PC-3 (cell line): ENCODE results near the gene ZCCHC4. TPM values are rescaled to one million over a fixed set of nuclear protein-coding genes. Genes with fewer than 3 reads are reported as not detected.
"Not testable (repeated sequence)": the region's sequence is repeated elsewhere in the genome, so short reads cannot be mapped to it uniquely, and the experiment has no call there.

Source experiments
- ATAC-seq: fragments of 200-7000 bp; cut with Tn5 transposase; 2 replicates; pipeline ENCODE4 v1.9.1; 2020; ENCODE audit warnings: mild to moderate bottlenecking, moderate library complexity
- BruUV-seq: library from RNA; stranded (reverse); fragments of 400-500 nt; replicated peaks from 2 replicates; lab custom pipeline; 2021; lab: Mats Ljungman, UMichigan
- CTCF ChIA-PET: fragments of 300-600 bp; sonication (Branson Sonifier 250); formaldehyde crosslinking; loops from one replicate; lab custom pipeline; 2022; ENCODE audit warnings: antibody characterized with exemption; lab: Charles Lee
- POLR2A ChIA-PET: fragments of 300-600 bp; sonication (Branson Sonifier 250); formaldehyde crosslinking; loops from one replicate; lab custom pipeline; 2022; ENCODE audit warnings: antibody characterized with exemption; ENCODE audit not compliant: unreplicated experiment; lab: Charles Lee
- DNase-seq: peaks from one replicate; pipeline ENCODE4 v3.0.0-alpha.2; 2015
- H2AFZ ChIP-seq: fragments of 300-600 bp; sonication (generic); 2 replicates; pipeline ENCODE4 v1.6.0; 2016; ENCODE audit warnings: antibody characterized with exemption, low read length
- H3F3A ChIP-seq: fragments of 300-600 bp; sonication (generic); one replicate; pipeline ENCODE4 v1.6.0; 2017; ENCODE audit warnings: antibody characterized with exemption, low read length, control low read depth, mild to moderate bottlenecking; ENCODE audit not compliant: unreplicated experiment
- H3K27ac ChIP-seq: fragments of 300-600 bp; sonication (generic); 2 replicates; pipeline ENCODE4 v1.5.1; 2016; ENCODE audit warnings: mild to moderate bottlenecking, low read length
- H3K27me3 ChIP-seq: fragments of 300-600 bp; sonication (generic); 2 replicates; pipeline ENCODE4 v1.6.1; 2016; ENCODE audit warnings: low read length, mixed read lengths
- H3K36me3 ChIP-seq: fragments of 300-600 bp; sonication (generic); 2 replicates; pipeline ENCODE4 v1.6.1; 2016; ENCODE audit warnings: low read depth, mixed run types, low read length, mixed read lengths
- H3K4me1 ChIP-seq: fragments of 300-600 bp; sonication (generic); 2 replicates; pipeline ENCODE4 v1.5.1; 2016; ENCODE audit warnings: low read length; ENCODE audit not compliant: insufficient read depth
- H3K4me2 ChIP-seq: fragments of 300-600 bp; sonication (generic); 2 replicates; pipeline ENCODE4 v1.6.0; 2016; ENCODE audit warnings: low read length
- H3K4me3 ChIP-seq: fragments of 300-600 bp; sonication (generic); 2 replicates; pipeline ENCODE4 v1.5.1; 2016; ENCODE audit warnings: mild to moderate bottlenecking, low read length, mixed read lengths
- H3K79me2 ChIP-seq: fragments of 300-600 bp; sonication (generic); 2 replicates; pipeline ENCODE4 v1.6.1; 2017; ENCODE audit warnings: low read length, mixed read lengths
- H3K9ac ChIP-seq: fragments of 300-600 bp; sonication (generic); 2 replicates; pipeline ENCODE4 v1.6.0; 2016; ENCODE audit warnings: mild to moderate bottlenecking, low read length
- H3K9me2 ChIP-seq: fragments of 300-600 bp; sonication (generic); replicated peaks from 2 replicates; pipeline ENCODE4 v1.6.1; 2016; ENCODE audit warnings: mixed run types, low read length, mixed read lengths
- H3K9me3 ChIP-seq: fragments of 300-600 bp; sonication (generic); 2 replicates; pipeline ENCODE4 v1.6.1; 2016; ENCODE audit warnings: low read length, mixed read lengths
- H4K20me1 ChIP-seq: fragments of 300-600 bp; sonication (generic); 2 replicates; pipeline ENCODE4 v1.6.1; 2016; ENCODE audit warnings: low read length, mixed read lengths
- EZH2 ChIP-seq: fragments of 300-600 bp; sonication (generic); IDR thresholded peaks from one replicate; pipeline ENCODE4 v1.6.1; 2017; ENCODE audit warnings: antibody characterized with exemption, mild to moderate bottlenecking, low read length; ENCODE audit not compliant: unreplicated experiment
- EZH2phosphoT487 ChIP-seq: fragments of 300-600 bp; sonication (generic); IDR thresholded peaks from 2 replicates; pipeline ENCODE4 v1.6.1; 2018; ENCODE audit warnings: mild to moderate bottlenecking, antibody characterized with exemption, low read length, borderline replicate concordance
- intact Hi-C: fragments of 100-400 bp; cut with micrococcal nuclease; formaldehyde crosslinking; loops from 2 replicates; pipeline ENCODE4 v1.9.0; 2023
- total RNA-seq: library from RNA; depleted of rRNA; stranded (reverse); fragments of >200 nt; gene quantifications from 2 replicates; pipeline ENCODE4 v1.2.3, GENCODE V29; 2014
- TF ChIP-seq, protein P1 (sequence below): fragments of 300-600 bp; sonication (generic); conservative IDR thresholded peaks from 2 replicates; pipeline ENCODE4 v1.5.1; 2017; ENCODE audit warnings: antibody characterized with exemption, low read depth, mild to moderate bottlenecking, low read length

The ZCCHC4 gene
- total RNA-seq, 1 experiment from 2014 or later: 6.8 TPM

DNA sequence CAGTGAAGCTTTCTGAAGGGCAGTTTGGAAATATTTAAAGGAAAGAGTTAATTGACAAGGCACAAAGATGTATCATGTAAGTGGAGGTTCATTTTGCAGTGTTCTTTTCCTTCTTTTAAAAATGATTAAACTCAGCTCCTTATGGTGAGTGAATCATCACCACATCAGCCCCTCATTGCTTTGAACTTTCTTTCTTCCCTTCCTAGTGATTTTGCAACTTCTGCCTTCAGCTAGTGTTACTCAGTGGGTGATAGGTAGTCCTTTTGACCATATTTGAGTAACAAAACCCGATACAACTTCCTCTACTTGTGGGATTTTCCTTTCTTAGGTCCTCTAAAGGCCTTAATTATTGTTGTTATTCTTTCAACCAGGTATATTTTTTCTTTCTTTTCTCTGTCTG is 8.2 kb downstream of the ZCCHC4 start:
- intact Hi-C loops: no loop called here
- peak overlapping the region; percentile 46 for H3K4me3 ChIP-seq
- POLR2A ChIA-PET: interaction anchor here (0.6 kb wide), 1 partner anchor 9 kb away, joined by 6 read pairs; no protein-coding TSS in a partner anchor
- H3K27me3 ChIP-seq: no peaks in the 10 kb centered on the region
- no peaks in the 10 kb centered on the region for H3K9me2 ChIP-seq
- peak overlapping the region; percentile 11; the same call in 1 of the 2 replicates for H2AFZ ChIP-seq
- ATAC-seq (peak; percentile 73), DNase-seq (peak; percentile 80)
- no peaks in the 10 kb centered on the region for H4K20me1 ChIP-seq
- peak overlapping the region; percentile 50 for H3K4me2 ChIP-seq
- TF ChIP-seq, protein P1, sequence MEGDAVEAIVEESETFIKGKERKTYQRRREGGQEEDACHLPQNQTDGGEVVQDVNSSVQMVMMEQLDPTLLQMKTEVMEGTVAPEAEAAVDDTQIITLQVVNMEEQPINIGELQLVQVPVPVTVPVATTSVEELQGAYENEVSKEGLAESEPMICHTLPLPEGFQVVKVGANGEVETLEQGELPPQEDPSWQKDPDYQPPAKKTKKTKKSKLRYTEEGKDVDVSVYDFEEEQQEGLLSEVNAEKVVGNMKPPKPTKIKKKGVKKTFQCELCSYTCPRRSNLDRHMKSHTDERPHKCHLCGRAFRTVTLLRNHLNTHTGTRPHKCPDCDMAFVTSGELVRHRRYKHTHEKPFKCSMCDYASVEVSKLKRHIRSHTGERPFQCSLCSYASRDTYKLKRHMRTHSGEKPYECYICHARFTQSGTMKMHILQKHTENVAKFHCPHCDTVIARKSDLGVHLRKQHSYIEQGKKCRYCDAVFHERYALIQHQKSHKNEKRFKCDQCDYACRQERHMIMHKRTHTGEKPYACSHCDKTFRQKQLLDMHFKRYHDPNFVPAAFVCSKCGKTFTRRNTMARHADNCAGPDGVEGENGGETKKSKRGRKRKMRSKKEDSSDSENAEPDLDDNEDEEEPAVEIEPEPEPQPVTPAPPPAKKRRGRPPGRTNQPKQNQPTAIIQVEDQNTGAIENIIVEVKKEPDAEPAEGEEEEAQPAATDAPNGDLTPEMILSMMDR: no peak
- TF ChIP-seq EZH2phosphoT487: no peak
- peak overlapping the region; percentile 84 for H3K27ac ChIP-seq
- no peaks in the 10 kb centered on the region for H3K36me3 ChIP-seq
- no TSS peak for BruUV-seq
- H3K4me1 ChIP-seq: peaks cover 27% of the 10 kb centered on the region
- no peaks in the 10 kb centered on the region; the same call in 1 of the 2 replicates for H3K79me2 ChIP-seq
- CTCF ChIA-PET: interaction anchor here (0.6 kb wide), 2 partner anchors 93 to 802 kb away, joined by 3 to 4 read pairs; no protein-coding TSS in a partner anchor
- no peaks in the 10 kb centered on the region for H3F3A ChIP-seq
- peak overlapping the region; percentile 51 for H3K9ac ChIP-seq
- no peaks in the 10 kb centered on the region for H3K9me3 ChIP-seq

DNA sequence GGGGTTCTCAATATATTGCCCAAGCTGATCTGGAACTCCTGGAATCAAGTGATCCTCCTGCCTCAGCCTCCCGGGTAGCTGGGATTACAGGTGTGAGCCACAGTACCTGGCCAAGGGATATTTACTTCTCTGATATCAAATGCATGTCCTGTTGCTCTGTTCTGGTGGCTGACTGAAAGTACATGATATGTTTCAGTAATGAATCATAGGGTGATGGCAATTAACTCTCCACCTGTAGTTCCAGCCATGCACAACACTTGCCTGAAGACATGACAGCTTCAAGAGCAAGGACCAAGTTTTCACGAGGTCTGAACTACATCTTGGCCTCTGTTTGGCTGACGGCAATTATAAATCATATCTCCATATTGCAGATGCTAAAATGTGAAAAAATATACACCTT is 9.1 kb downstream of the ZCCHC4 start:
- H4K20me1 ChIP-seq: no peaks in the 10 kb centered on the region
- intact Hi-C loops: no loop called here
- H3K9ac ChIP-seq: no peak overlapping the region
- BruUV-seq: no TSS peak
- no peak overlapping the region for H2AFZ ChIP-seq
- H3F3A ChIP-seq: no peaks in the 10 kb centered on the region
- no peaks in the 10 kb centered on the region for H3K27me3 ChIP-seq
- no peaks in the 10 kb centered on the region for H3K9me2 ChIP-seq
- H3K79me2 ChIP-seq: no peaks in the 10 kb centered on the region; the same call in 1 of the 2 replicates
- peak; percentile 25 for DNase-seq
- ChIA-PET POLR2A (no interaction called here), CTCF (no interaction called here)
- peak overlapping the region; percentile 84; the same call in 1 of the 2 replicates for H3K27ac ChIP-seq
- no peak overlapping the region for H3K4me3 ChIP-seq
- no peak overlapping the region for H3K4me2 ChIP-seq
- H3K36me3 ChIP-seq: no peaks in the 10 kb centered on the region
- H3K4me1 ChIP-seq: peaks cover 27% of the 10 kb centered on the region
- TF ChIP-seq EZH2phosphoT487 (no peak), EZH2 (no peak)
- TF ChIP-seq, protein P1: no peak
- no peak for ATAC-seq
- H3K9me3 ChIP-seq: no peaks in the 10 kb centered on the region

DNA sequence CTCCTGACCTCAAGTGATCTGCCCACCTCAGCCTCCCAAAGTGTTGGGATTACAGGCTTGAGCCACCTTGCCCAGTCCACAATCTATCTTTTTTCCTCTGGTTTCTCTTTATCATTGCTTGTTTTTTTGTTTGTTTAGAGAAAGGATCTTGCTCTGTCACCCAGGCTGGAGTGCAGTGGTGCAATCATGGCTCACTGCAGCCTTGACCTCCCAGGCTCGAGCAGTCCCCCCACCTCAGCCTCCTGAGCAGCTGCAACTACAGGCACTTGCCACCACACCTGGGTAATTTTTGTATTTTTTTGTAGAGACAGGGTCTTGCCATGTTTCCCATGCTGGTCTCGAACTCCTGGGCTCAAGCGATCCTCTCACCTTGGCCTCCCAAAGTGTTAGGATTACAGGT is 15.9 kb downstream of the ZCCHC4 start:
- H3K27ac ChIP-seq, DNase-seq, BruUV-seq, H3K9ac ChIP-seq, H3K4me1 ChIP-seq, H3K9me2 ChIP-seq, H4K20me1 ChIP-seq, H3K36me3 ChIP-seq, H3K9me3 ChIP-seq, H3K79me2 ChIP-seq, H3F3A ChIP-seq, CTCF ChIA-PET, H2AFZ ChIP-seq, POLR2A ChIA-PET, intact Hi-C loops, ATAC-seq, H3K4me3 ChIP-seq, H3K27me3 ChIP-seq, H3K4me2 ChIP-seq: not testable (repeated sequence)
